ENCODE measurements around the gene RPP38. TPM values are rescaled to one million over a fixed set of nuclear protein-coding genes. Genes with fewer than 3 reads are reported as not detected.

RPP38 gene
- total RNA-seq, 1 donor from 2014 or later, result 15.0 TPM

GRCh38 chr10:15136129-15137035, 39.2 kb downstream of the RPP38 start:
- H3K27me3 Mint-ChIP-seq (ENCODE audit: low read depth), result no peaks in the 10 kb centered on the region
- TF ChIP-seq, protein P1, sequence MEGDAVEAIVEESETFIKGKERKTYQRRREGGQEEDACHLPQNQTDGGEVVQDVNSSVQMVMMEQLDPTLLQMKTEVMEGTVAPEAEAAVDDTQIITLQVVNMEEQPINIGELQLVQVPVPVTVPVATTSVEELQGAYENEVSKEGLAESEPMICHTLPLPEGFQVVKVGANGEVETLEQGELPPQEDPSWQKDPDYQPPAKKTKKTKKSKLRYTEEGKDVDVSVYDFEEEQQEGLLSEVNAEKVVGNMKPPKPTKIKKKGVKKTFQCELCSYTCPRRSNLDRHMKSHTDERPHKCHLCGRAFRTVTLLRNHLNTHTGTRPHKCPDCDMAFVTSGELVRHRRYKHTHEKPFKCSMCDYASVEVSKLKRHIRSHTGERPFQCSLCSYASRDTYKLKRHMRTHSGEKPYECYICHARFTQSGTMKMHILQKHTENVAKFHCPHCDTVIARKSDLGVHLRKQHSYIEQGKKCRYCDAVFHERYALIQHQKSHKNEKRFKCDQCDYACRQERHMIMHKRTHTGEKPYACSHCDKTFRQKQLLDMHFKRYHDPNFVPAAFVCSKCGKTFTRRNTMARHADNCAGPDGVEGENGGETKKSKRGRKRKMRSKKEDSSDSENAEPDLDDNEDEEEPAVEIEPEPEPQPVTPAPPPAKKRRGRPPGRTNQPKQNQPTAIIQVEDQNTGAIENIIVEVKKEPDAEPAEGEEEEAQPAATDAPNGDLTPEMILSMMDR (conservative IDR thresholded peaks at IDR 0.05), result no peak
- no peaks in the 10 kb centered on the region for H3K9me3 Mint-ChIP-seq
- no peak for DNase-seq (ENCODE audit: low read depth, low spot score)
- peaks cover 7% of the 10 kb centered on the region for H3K4me1 Mint-ChIP-seq
- H3K36me3 Mint-ChIP-seq (ENCODE audit: low read depth), result peaks cover 16% of the 10 kb centered on the region
- H3K4me3 Mint-ChIP-seq, result no peak overlapping the region
- H3K27ac Mint-ChIP-seq (ENCODE audit: unreplicated experiment), result no peak overlapping the region

DNA sequence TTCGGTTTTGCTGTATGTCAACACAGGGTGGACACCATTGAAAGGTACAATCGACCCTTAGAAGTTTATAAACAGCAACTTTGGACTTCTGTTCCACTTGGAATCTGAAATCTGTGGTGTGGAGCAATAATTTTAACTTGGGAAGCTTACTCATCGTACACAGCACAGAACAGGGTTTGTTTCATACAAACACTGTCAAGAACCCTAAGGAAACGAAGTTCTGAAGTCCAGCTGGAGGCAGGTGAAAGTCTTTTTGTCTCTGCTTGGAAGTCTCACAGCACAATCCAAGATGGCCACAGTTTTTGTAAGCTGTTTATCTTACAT, 39.8 kb downstream of the RPP38 start:
- Mint-ChIP-seq H3K4me1 (peaks cover 13% of the 10 kb centered on the region), H3K27ac (ENCODE audit: unreplicated experiment) (no peak overlapping the region), H3K4me3 (no peak overlapping the region), H3K36me3 (ENCODE audit: low read depth) (peaks cover 14% of the 10 kb centered on the region), H3K27me3 (ENCODE audit: low read depth) (no peaks in the 10 kb centered on the region), H3K9me3 (no peaks in the 10 kb centered on the region)
- TF ChIP-seq, protein P1 (conservative IDR thresholded peaks at IDR 0.05), result no peak
- DNase-seq (ENCODE audit: low read depth, low spot score), result no peak

- no peak overlapping the region for H3K4me3 Mint-ChIP-seq
- no peaks in the 10 kb centered on the region for H3K9me3 Mint-ChIP-seq
- H3K27ac Mint-ChIP-seq (ENCODE audit: unreplicated experiment), result no peak overlapping the region
- H3K4me1 Mint-ChIP-seq, result peaks cover 13% of the 10 kb centered on the region
- no peak for DNase-seq (ENCODE audit: low read depth, low spot score)
- TF ChIP-seq, protein P1 (conservative IDR thresholded peaks at IDR 0.05), result no peak
- H3K36me3 Mint-ChIP-seq (ENCODE audit: low read depth), result peaks cover 14% of the 10 kb centered on the region
- H3K27me3 Mint-ChIP-seq (ENCODE audit: low read depth), result no peaks in the 10 kb centered on the region
Measured at GRCh38 chr10:15137636-15138035, 40.5 kb downstream of the RPP38 start.

DNA sequence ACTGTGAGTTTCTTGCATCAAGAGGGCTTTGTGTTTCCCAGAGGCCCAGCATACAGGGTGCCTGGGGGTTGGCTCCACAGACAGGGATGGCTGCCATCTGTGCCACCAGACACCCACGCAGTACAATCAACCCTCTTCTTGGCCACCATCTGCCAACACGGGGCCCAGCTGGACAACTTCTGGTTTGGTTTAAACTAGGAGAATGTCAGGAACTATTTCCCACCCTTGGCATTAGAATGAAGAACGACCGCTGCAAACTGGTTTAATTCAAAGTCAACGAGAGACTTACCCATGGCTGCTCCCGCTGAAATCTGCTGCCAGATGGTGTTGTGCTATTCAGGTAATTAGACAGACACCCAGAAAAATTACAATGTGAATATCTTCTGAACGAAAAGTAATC, 43.5 kb downstream of the RPP38 start:
- Mint-ChIP-seq H3K9me3 (no peaks in the 10 kb centered on the region), H3K36me3 (ENCODE audit: low read depth) (peaks cover 8% of the 10 kb centered on the region), H3K27ac (ENCODE audit: unreplicated experiment) (peak overlapping the region; percentile 72), H3K4me1 (peaks cover 13% of the 10 kb centered on the region), H3K27me3 (ENCODE audit: low read depth) (no peaks in the 10 kb centered on the region), H3K4me3 (no peak overlapping the region)
- no peak for DNase-seq (ENCODE audit: low read depth, low spot score)
- TF ChIP-seq, protein P1 (conservative IDR thresholded peaks at IDR 0.05), result no peak

- Mint-ChIP-seq H3K4me3 (no peak overlapping the region), H3K36me3 (ENCODE audit: low read depth) (peaks cover 8% of the 10 kb centered on the region), H3K4me1 (peaks cover 13% of the 10 kb centered on the region), H3K27ac (ENCODE audit: unreplicated experiment) (peak overlapping the region; percentile 72), H3K9me3 (no peaks in the 10 kb centered on the region), H3K27me3 (ENCODE audit: low read depth) (no peaks in the 10 kb centered on the region)
- no peak for DNase-seq (ENCODE audit: low read depth, low spot score)
- TF ChIP-seq, protein P1 (conservative IDR thresholded peaks at IDR 0.05), result no peak
Measured at GRCh38 chr10:15141136-15142054, 44.2 kb downstream of the RPP38 start.
